ENCODE data around the gene CCDC88B.

Gene CCDC88B

DNA sequence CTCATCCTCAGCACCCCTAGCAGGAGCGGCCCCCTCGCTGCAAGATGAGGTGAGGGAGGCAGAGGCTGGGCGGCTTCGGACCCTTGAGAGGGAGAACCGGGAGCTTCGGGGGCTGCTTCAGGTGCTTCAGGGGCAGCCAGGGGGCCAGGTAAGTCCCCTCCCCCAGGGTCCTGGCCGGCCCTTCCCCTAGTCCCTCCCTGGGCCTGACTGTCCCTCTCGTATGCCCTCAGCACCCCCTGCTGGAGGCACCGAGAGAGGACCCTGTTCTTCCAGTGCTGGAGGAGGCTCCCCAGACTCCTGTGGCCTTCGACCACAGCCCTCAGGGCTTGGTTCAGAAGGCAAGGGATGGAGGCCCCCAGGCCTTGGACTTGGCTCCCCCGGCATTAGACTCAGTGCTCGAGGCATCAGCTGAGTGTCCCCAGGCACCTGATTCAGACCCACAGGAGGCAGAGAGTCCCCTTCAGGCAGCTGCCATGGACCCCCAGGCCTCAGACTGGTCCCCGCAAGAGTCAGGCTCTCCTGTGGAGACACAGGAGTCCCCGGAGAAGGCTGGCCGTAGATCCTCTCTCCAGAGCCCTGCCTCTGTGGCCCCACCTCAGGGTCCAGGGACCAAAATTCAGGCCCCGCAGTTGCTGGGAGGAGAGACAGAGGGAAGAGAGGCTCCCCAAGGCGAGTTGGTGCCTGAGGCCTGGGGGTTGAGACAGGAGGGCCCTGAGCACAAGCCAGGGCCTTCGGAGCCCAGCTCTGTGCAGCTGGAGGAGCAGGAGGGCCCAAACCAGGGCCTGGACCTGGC lies 4.0 kb downstream of the CCDC88B start:
- no peak for DNase-seq

DNA sequence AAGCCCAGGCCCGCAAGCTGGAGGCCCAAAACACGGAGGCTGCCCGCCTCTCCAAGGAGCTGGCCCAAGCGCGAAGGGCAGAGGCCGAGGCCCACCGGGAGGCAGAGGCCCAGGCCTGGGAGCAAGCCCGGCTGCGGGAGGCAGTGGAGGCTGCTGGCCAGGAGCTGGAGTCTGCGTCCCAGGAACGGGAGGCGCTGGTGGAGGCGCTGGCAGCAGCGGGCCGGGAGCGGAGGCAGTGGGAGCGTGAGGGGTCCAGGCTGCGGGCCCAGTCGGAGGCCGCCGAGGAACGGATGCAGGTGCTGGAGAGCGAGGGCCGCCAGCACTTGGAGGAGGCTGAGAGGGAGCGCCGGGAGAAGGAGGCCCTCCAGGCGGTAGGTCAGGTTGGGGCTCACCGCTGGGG lies 4.8 kb downstream of the CCDC88B start:
- DNase-seq: no peak

DNA sequence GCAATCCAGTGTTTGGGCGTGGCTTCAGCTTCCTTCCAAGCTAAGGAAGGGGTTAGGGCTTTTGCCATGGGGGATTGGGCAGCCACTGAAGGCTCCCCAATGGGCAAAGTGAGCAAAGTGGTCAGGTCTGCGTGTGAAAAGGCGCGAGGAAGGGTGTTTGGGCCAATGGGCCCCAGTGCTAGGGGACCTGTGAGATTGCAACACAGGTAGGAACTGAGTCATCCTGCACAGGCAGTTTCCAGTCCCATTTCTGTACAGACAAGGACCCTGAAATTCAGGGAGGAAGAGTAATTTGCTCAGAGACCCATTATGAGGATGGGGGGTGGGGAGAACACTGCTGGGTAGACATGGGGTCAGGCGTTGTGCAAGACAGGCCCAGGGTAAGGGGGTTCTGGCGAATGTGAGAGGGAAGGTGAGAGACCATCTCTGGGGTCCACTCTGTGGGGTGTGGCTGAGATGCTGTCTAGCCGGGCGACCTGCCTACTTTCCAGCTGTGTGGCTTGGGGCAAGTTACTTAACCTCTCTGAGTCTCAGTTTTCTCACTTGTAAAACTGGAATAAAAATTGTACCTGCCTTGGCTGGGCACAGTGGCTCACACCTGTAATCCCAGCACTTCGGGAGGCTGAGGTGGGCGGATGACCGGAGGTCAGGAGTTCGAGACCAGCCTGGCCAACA lies 7.3 kb downstream of the CCDC88B start:
- DNase-seq: no peak

DNA sequence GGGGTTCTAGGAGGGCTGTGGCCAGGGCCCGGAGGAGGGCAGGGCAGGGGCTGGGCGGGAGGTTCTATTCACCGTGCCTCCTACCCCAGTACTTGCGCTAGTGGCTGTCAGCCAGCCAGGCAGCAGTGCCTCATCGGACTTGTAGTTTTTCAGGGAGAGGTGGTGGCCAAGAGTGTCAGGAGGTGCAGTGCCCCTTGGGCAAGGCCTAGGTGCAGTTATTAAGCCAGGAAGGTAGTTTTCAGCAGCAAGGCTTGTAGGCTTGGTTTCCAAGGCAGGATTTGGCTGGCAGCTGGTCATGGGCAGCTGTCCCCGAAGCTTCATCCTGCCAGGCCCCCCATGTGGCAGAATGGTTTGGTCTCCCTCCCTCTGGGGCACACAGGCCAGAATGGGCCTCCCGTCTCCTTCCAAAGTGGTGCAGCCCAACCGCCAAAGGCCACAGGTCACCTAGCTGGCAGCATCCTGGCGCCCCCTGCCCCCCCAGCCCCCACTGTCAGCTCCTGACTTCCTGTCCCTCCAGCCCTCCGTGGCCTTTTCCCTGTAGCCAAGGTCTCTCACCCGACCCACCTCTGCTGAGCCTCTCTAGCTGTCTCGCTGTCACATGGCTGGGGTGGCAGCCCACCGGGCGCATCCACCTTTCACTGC lies 8.5 kb downstream of the CCDC88B start:
- no peak for DNase-seq

DNA sequence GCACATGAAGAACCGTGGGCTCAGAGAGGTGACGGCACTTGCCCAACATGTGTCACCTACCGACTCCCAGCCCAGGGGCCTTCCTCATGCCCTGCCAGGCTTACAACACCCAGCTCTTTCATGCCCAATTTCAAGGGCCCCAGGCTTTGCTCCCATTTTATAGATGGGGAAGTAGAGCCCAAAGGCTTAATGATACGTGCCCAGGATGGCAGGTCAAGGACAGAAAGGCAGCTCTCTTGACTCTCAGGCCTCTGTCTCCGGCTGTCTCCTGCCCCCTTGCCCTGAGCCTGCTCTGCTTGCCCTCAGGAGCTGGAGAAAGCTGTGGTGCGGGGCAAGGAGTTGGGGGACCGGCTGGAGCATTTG lies 9.0 kb downstream of the CCDC88B start:
- DNase-seq: no peak

DNA sequence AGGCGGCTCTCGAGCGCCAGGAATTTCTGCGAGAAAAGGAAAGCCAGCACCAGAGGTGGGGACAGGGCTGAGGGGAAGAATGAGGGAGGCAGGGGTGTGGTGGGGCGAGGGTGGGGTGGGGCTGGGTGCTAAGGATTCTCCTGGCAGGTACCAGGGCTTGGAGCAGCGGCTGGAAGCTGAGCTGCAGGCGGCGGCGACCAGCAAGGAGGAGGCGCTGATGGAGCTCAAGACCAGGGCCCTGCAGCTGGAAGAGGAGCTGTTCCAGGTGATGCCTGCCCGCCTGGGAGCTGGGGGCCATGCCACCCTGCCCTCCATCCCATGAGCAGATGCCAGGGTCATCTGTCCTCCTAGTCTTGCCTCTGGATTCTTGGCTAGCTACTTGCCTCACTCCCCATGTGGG lies 9.4 kb downstream of the CCDC88B start:
- no peak for DNase-seq

DNA sequence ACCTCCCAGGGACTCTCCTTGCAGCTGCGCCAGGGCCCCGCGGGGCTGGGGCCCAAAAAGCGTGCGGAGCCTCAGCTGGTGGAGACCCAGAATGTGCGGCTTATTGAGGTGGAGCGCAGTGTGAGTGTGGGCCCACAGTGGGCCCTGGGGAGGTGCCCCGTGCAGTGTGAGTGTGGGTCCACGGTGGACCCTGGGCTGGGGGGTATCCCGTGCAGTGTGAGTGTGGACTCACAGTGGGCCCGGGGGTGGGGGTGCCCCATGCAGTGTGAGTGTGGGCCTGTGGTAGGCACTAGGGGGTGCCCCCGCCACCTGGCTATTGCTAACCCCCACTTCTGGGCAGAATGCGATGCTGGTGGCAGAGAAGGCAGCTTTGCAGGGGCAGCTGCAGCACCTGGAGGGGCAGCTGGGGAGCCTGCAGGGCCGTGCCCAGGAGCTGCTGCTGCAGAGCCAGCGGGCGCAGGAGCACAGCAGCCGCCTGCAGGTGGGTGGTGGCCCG lies 11.2 kb downstream of the CCDC88B start:
- DNase-seq: no peak

DNA sequence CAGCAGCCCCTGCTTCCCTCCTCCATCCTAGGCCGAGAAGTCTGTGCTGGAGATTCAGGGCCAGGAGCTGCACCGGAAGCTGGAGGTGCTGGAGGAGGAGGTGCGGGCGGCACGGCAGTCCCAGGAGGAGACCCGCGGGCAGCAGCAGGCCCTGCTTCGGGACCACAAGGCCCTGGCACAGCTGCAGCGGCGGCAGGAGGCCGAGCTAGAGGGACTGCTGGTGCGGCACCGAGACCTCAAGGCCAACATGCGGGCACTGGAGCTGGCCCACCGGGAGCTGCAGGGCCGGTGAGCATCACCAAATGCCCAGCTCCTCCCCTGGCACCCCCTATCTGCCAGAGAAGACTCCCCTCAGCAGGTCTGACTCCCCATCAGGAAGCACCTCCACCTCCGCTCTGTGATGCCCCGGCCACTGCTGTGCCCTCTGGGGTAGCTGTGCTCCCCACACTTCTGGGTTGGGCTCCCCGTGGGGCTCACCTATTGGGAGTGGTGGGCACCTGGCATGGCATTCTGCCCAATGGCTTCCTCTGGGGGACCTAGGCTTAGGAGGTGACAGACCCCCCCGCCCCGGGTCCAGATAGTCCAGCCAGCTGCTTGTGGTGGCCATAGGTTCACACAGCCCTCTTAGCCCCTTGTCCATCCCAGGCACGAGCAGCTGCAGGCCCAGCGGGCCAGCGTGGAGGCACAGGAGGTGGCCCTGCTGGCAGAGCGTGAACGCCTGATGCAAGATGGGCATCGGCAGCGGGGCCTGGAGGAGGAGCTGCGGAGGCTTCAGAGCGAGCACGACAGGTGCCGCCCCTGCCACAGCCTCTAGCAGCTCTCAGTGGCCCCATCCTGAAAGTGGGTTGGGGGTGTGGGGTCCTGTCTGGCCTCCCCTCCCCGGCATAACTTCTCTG lies 12.3 kb downstream of the CCDC88B start:
- DNase-seq: no peak

DNA sequence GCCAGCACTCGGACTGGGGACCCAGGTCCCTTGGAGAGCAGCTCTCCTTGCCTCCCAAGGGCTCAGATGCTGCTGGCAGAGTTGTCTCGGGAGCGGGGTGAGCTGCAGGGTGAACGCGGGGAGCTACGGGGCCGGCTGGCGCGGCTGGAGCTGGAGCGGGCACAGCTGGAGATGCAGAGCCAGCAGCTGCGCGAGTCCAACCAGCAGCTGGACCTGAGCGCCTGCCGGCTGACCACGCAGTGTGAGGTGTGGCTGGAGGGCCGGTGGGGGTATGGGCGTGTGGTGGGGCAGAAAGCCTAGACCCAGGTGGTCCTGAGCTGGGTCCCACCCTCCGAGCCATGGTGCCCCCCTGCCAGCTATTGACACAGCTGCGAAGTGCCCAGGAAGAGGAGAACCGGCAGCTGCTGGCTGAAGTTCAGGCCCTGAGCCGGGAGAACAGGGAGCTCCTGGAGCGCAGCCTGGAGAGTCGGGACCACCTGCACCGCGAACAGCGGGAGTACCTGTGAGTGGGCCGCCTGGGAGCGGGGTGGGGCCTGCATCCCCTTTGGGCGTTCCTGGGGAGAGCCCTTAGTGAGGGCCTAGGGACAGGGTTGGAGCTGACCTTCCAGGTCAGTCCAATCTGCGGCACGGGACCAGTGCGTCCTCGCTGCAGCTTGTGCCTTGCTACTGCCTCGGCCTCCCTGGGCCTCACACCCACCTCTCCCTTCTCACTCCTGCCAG lies 13.2 kb downstream of the CCDC88B start:
- no peak for DNase-seq

DNA sequence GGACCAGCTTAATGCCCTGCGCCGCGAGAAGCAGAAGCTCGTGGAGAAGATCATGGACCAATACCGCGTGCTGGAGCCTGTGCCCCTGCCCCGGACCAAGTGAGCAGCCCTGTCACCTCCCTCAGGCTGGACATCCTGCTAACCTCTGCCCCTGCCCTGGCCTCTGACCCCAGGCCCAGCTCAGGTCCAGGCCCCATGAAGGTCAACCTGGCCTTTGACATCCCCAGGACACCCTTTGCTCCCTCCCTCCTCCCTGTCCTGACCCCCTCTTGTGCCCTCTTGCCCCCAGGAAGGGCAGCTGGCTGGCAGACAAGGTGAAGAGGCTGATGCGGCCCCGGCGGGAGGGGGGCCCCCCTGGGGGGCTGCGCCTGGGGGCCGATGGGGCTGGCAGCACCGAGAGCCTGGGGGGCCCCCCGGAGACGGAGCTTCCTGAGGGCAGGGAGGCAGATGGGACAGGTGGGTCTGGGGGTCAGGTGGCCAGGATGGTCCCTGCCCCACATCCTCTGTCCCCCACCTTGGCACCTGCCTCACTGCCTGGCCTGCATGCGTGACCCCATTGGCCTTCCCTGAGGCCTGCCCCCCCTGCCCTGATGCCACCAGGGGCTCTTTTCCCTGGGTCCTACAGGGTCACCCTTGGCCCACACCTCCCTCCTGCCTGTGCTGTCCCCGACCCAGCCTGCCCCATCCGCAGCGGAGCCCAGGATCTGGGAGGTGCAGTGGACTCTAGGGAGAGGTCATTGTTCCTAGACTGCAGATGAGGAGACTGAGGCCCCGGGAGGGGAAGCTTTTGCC lies 13.9 kb downstream of the CCDC88B start:
- DNase-seq: no peak

DNA sequence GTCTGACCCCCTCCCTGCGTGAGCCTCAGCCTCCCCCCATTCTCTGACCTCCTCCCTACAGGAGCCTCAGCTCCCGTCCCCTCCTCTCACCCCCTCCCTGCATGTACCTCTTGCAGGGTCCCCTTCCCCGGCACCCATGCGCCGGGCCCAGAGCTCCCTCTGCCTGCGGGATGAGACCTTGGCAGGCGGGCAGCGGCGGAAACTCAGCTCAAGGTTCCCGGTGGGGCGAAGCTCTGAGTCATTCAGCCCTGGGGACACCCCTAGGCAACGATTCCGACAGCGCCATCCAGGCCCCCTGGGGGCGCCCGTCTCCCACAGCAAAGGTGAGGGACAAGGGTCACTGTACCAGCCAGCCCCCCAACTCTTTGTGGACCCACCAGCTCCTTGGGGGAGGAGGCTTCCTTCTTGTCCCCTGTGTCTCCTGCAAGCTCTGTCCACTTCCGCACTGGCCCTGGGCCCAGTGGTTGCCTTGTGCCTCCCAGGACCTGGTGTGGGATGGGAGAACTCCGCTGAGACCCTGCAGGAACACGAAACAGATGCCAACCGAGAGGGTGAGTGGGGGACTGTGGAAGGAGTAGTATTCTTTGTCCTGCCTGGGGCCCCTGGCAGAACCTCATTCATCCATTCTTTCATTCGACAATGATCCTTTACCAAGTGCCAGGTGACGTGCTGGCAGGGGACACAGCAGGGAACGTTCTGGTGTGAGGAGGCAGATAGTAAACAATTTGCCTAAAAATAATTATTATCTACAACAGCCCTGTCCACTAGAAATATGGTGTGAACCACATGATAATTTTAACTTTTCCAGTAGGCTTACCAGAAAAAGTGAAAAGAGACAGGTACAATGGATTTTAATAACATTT lies 15.3 kb downstream of the CCDC88B start:
- DNase-seq: no peak

DNA sequence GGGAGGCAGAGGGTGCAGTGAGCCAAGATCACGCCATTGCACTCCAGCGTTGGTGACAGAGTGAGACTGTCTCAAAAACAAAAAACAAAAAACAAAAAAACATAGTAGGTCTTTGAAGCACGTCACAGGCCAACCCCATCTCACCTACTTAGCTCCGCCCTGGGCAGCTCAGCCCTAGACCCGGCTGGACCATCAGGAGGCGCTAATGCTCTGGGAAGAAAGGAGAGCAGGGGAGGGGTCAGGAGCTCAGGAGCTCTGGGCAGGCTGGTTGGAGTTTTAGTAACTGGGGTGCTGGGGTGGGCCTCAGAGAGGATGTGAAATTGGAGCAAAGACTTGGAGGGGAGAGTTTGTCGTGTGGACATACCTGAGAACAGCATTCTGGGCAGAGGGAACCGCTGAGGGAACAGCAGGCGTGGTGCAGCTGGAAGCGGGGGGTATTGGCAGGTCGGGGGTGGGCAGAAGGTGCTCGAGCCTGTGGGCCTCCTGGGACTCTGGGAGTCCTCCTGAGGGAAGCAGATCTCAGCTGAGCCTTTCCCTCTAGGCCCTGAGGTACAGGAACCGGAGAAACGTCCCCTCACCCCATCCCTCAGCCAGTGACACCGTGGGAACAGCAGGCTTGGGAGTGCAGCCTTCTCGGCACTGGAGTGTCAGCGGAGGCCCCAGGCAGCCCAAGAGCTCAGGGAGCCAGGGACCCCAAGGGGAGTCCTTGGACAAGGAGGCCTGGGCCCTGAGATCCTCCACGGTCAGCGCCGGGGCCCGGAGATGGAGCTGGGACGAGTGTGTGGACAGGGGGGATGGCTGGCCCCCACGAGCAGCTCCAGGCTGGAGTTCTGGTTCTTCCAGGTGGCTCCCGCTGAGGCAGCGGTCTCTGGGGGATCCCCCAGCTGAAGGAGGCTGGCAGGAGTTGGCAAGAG lies 16.8 kb downstream of the CCDC88B start:
- peak in 1 of 5 experiments; percentile 38 for DNase-seq

DNA sequence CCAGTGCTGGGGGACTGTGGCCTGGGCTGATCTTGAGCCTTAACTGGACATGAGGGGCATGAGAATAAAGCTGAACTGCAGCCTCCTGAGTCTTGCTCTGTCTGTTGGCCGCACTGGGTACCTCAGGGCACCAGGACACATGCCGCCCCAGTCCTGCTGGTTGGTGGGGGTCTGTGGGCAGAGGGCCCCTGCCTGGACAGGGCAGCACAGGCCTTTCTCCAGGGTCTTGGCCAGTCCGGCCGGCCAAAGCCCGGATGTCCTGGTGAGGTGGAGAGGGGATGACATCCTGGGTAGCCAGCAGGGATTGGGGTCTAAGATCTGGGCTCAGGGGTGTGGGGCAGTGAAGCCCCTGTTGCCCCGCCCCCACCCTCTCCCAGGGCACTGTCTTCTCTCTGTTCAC lies 17.4 kb downstream of the CCDC88B start:
- no peak for DNase-seq

DNA sequence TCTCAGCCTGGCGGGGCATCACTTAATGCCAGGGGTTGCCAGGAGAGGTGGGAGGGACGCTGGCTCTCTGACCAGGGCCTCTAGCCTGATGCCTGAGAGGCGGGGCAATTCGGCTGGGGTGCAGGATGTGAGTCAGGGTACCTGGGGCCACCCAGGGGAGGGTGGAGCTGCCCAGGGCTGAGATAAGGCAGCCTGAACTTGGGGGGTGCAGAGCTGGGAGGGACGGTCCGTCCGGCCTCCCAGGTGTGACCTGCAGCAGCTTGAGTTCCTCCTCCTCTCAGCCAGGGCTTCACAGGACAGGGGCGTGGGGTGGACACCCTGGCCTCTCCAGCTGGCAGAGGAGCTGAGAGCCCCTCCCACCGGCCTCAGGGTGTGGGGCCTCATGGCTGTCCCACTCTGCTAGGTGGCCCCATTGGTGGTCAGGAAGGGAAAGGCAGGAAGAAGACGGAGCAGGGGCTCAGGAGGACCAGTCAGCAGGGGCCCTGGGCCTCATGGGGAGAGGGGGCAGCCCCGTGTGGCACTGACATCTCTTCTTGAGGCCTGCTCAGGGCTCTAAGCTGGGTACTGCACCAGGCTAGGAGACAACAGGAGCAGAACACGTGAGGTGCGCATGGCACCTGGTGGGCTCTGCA lies 18.0 kb downstream of the CCDC88B start:
- DNase-seq: no peak

DNA sequence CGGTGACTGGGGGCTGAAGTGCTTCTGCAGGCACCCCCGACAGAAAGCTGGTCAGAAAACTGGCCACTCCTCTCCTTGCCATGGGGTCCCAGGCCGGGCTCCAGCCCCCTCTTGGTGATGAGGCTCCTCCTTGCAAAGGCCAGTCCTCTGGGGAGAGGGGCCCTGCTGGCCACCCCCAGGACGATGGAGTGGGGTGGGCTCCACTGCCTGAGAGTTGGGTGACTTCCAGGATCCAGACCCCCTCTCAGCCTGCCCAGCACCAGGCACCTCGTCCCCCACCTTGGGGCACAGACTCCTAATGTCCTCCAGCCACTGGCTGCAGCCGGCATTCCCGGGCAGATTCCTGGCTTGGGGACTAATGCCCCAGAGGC lies 18.5 kb downstream of the CCDC88B start:
- no peak for DNase-seq

DNA sequence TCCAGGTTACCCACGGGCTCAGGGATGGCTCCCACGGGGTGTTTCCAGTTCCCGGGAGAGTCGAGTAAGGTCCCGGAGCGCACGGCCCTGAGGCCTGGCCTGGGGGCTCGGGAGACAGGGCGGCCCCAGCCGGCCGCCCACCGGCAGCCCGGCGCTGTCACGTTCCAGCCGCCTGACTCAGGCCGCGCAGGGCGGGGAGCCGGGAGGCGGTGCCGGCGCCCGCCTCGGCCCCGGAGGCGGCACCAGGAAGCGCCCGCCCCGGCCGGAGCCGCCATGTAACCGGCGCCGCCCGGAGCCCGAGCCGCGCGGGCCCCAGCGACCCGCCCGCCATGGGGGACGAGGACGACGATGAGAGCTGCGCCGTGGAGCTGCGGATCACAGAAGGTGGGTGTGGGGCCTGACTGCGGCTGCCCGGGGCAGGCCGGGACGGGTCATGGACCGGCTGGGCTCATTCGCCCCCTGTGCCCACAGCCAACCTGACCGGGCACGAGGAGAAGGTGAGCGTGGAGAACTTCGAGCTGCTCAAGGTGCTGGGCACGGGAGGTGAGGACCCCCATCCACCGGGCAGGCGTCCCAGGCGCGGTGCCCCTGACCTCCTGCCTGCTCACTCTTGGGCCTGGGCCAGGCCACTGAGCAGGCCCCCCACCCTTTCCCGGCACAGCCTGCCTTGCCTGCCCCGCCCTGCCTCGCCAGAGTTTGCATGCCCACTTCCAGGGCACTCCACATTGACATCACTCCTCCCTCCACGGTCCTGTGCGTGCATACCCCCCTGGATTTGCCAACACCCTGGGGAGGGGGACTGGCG lies 19.1 kb downstream of the CCDC88B start, which contains the start of gene RPS6KA4:
Gene RPS6KA4 (plus strand): TSS at position 256 of the 805 bp plus-strand sequence. CDS start 74 bp downstream, at position 330.
- peak in 4 of 5 experiments; percentile 31 to 66 (median 41) for DNase-seq

DNA sequence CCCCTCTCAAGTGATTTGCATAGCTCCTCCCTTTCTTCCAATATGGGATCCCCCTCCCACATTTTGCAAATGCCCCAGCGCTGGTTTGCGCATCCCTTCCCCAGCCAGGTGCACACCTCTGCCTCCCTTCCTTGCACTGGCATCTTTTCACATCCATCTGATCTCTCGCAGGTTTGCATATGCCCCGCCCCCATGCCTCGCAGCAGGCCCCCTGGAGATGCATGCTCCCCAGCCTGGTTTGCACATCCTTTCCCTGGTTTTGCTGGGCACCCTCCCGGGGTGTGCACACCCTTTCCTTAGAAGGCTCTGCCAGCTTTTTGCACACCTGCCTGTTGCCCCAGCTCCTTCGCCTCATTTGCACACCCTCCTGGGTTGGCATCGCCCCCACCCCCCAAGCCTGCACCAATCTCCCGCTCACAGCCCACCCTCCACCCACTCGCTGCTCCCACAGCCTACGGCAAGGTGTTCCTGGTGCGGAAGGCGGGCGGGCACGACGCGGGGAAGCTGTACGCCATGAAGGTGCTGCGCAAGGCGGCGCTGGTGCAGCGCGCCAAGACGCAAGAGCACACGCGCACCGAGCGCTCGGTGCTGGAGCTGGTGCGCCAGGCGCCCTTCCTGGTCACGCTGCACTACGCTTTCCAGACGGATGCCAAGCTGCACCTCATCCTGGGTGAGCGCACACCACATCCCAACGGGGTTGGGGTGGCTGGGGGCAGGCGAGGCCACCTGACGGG lies 19.9 kb downstream of the CCDC88B start:
- peak in 1 of 5 experiments; percentile 77 for DNase-seq
